Activated naive CD4-positive, alpha-beta T cell treated with anti-CD3 and anti-CD28 coated beads, Interleukin-2, amount 50 U/mL, for 16 hours (primary cell): ENCODE results near the gene AMH.

ENCODE experiments used
- DNase-seq: peaks from one replicate; pipeline ENCODE4 v3.0.0-alpha.2; 2020

AMH gene

GRCh38 chr19:2236314-2237050 is 12.6 kb upstream of the AMH start, which contains the start of the genes PLEKHJ1 and SF3A2:
Gene PLEKHJ1 (minus strand): TSS chr19:2236329. CDS start chr19:2236248, 81 bp downstream.
Gene SF3A2 (plus strand): TSS chr19:2236824. CDS start chr19:2243419, 6,595 bp downstream.
- DNase-seq, result peak; percentile 97

- DNase-seq, result no peak
These were observed 11.9 kb upstream of the AMH start for GRCh38 chr19:2237051-2237868.

GRCh38 chr19:2237869-2238153 is 11.3 kb upstream of the AMH start:
- no peak for DNase-seq

- DNase-seq, result no peak
These were observed 9.9 kb upstream of the AMH start for GRCh38 chr19:2239173-2239572.

- no peak for DNase-seq
These were observed 9.1 kb upstream of the AMH start for GRCh38 chr19:2239771-2240770.

- no peak for DNase-seq
These were observed 8.0 kb upstream of the AMH start for GRCh38 chr19:2240881-2241760.

- no peak for DNase-seq
These were observed 7.0 kb upstream of the AMH start for GRCh38 chr19:2242092-2242537.

- no peak for DNase-seq
These were observed 6.3 kb upstream of the AMH start for GRCh38 chr19:2242816-2243215.

GRCh38 chr19:2243274-2244124 is 5.6 kb upstream of the AMH start:
- DNase-seq, result no peak

- no peak for DNase-seq
These were observed 5.1 kb upstream of the AMH start for GRCh38 chr19:2244125-2244411.

GRCh38 chr19:2244486-2244885 is 4.6 kb upstream of the AMH start:
- no peak for DNase-seq

- DNase-seq, result no peak
These were observed 3.9 kb upstream of the AMH start for GRCh38 chr19:2245273-2245672.

- DNase-seq, result no peak
These were observed 3.0 kb upstream of the AMH start for GRCh38 chr19:2246014-2246620.

GRCh38 chr19:2246801-2247361 is 2.2 kb upstream of the AMH start:
- DNase-seq, result no peak

GRCh38 chr19:2247433-2248101 is 1.6 kb upstream of the AMH start:
- DNase-seq, result no peak

GRCh38 chr19:2248136-2249009 is 750 bp upstream of the AMH start:
- DNase-seq, result no peak

GRCh38 chr19:2249880-2250765 is 1.0 kb downstream of the AMH start:
- no peak for DNase-seq

GRCh38 chr19:2250766-2251105 is 1.6 kb downstream of the AMH start:
- DNase-seq, result no peak
